Neural cell (in vitro differentiated cells): ENCODE results near the gene EPB42.

Source experiments
- CTCF ChIP-seq: fragments of 450-650 bp; IDR thresholded peaks from 2 replicates; pipeline ENCODE4 v1.5.1; 2014; ENCODE audit warnings: antibody characterized with exemption, mild to moderate bottlenecking, moderate library complexity; ENCODE audit not compliant: poor library complexity, severe bottlenecking
- EP300 ChIP-seq: fragments of 450-650 bp; conservative IDR thresholded peaks from 2 replicates; pipeline ENCODE4 v1.6.1; 2014; ENCODE audit warnings: antibody characterized with exemption, mild to moderate bottlenecking, moderate library complexity; ENCODE audit not compliant: poor library complexity, severe bottlenecking
- EZH2 ChIP-seq: fragments of 200-600, 300-800 bp; shearing (Covaris generic), sonication (generic); IDR thresholded peaks from 2 replicates; pipeline ENCODE4 v1.6.1; 2014; ENCODE audit warnings: antibody characterized with exemption, low read length, borderline replicate concordance, mild to moderate bottlenecking; ENCODE audit not compliant: insufficient read depth, poor library complexity, severe bottlenecking
- RAD21 ChIP-seq: fragments of 450-650 bp; conservative IDR thresholded peaks from 2 replicates; pipeline ENCODE4 v1.6.1; 2014; ENCODE audit warnings: antibody characterized with exemption, mild to moderate bottlenecking, moderate library complexity
- REST ChIP-seq: IDR thresholded peaks from 2 replicates; pipeline ENCODE4 v1.6.1; 2012; ENCODE audit warnings: borderline replicate concordance

GRCh38 chr15:43190178-43190577, 30.6 kb downstream of the EPB42 start:
- TF ChIP-seq RAD21 = no peak
- TF ChIP-seq CTCF = no peak
- no peak for TF ChIP-seq EZH2
- no peak for TF ChIP-seq REST
- no peak for TF ChIP-seq EP300
